ENCODE results near the gene MAPKAPK2.

Gene MAPKAPK2

DNA sequence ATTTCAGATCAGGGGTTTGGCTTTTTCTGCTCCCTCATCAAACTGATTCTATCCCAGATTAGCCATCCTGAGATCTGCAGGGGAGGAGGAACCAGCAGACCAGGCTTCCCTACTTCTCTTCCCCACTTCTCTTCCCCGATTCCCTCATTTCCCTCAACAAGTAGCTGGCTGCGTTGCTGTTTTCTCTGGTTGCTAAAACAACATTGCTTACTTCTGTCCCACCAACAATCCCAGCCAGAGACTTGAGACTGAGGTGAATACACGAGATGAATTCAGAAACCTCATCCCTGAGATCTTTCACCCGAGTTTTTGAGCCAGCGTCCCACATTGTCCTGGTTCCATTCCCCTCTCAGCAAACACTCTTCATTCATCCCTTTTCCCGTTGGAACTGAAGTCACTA, 27.0 kb upstream of the MAPKAPK2 start:
- ChIA-PET CTCF (interaction anchor here (0.7 to 2.8 kb wide), 12 partner anchors 8 to 237 kb away, joined by 3 to 15 read pairs (median 3); partner anchors contain the start of genes DYRK3 and EIF2D), POLR2A (no interaction called here)
- TF ChIP-seq ZNF384 (IDR thresholded peaks at IDR 0.05) (no peak), FOXK2 (IDR thresholded peaks at IDR 0.05) (no peak), TARDBP (IDR thresholded peaks at IDR 0.05) (no peak), L3MBTL2 (conservative IDR thresholded peaks at IDR 0.05) (no peak), BHLHE40 (IDR thresholded peaks at IDR 0.05; ENCODE audit: borderline replicate concordance) (no peak), SP1 (IDR thresholded peaks at IDR 0.05) (no peak), CTBP1 (IDR thresholded peaks at IDR 0.05; ENCODE audit: borderline replicate concordance) (no peak)
- DNase-seq (ENCODE audit: extremely low spot score), result no peak

DNA sequence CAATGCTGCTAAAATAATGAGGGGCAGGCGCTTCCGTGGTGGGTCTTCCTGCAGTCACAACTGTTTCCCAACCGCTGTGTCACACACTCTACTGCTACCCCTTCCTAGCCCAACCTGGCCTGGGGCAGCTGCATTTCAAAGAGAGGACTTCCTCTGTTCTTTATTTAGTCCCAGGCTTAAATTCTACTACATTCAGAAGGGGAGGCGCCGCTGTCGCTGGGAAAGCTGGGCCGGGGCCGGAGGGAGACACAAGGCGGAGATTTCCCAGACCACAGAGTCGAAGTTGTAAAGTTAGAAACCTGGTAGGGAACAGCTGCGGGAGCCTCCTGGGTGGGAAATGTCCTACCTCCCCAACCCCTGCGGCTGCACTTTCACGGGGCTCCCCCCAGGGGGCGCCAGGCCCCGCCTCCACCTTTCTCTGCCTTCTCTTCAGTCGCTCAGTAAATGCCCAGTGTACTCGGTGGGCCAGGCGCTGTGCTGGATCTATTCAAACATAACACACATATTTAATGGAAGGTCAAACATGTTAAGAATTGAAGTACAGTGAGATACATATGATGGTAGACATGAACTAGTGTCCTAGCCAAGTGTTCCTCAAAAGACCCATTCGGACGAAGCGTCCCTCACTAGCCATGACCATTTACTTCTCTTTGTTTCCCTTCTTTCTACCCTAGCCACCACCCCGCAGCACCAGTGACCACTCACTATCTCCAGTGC, 26.3 kb upstream of the MAPKAPK2 start:
- ChIA-PET POLR2A (interaction anchor here (3.5 kb wide), 1 partner anchor 23 kb away, joined by 15 read pairs; the partner anchor contains the start of gene DYRK3), CTCF (interaction anchor here (0.7 to 2.8 kb wide), 13 partner anchors 9 to 236 kb away, joined by 3 to 15 read pairs (median 3); partner anchors contain the start of gene DYRK3)
- TF ChIP-seq FOXK2 (IDR thresholded peaks at IDR 0.05), result no peak
- no peak for TF ChIP-seq ARNT (IDR thresholded peaks at IDR 0.05)
- no peak for TF ChIP-seq ELF4 (IDR thresholded peaks at IDR 0.05)
- no peak for TF ChIP-seq BHLHE40 (IDR thresholded peaks at IDR 0.05; ENCODE audit: borderline replicate concordance)
- TF ChIP-seq NFRKB (IDR thresholded peaks at IDR 0.05), result no peak
- no peak for TF ChIP-seq SUZ12 (IDR thresholded peaks at IDR 0.05)
- no peak for TF ChIP-seq L3MBTL2 (conservative IDR thresholded peaks at IDR 0.05)
- TF ChIP-seq SP1 (IDR thresholded peaks at IDR 0.05), result no peak
- no peak for TF ChIP-seq LEF1 (IDR thresholded peaks at IDR 0.05; ENCODE audit: borderline replicate concordance)
- no peak for TF ChIP-seq ZNF384 (IDR thresholded peaks at IDR 0.05)
- no peak for TF ChIP-seq FOXM1 (IDR thresholded peaks at IDR 0.05; ENCODE audit: borderline replicate concordance)
- no peak for TF ChIP-seq TARDBP (IDR thresholded peaks at IDR 0.05)
- TF ChIP-seq CTBP1 (IDR thresholded peaks at IDR 0.05; ENCODE audit: borderline replicate concordance), result no peak
- no peak for TF ChIP-seq FOXA1 (IDR thresholded peaks at IDR 0.05)
- TF ChIP-seq, protein P1, sequence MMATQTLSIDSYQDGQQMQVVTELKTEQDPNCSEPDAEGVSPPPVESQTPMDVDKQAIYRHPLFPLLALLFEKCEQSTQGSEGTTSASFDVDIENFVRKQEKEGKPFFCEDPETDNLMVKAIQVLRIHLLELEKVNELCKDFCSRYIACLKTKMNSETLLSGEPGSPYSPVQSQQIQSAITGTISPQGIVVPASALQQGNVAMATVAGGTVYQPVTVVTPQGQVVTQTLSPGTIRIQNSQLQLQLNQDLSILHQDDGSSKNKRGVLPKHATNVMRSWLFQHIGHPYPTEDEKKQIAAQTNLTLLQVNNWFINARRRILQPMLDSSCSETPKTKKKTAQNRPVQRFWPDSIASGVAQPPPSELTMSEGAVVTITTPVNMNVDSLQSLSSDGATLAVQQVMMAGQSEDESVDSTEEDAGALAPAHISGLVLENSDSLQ (IDR thresholded peaks at IDR 0.05), result no peak
- TF ChIP-seq HDGF (IDR thresholded peaks at IDR 0.05; ENCODE audit: borderline replicate concordance), result no peak
- DNase-seq (ENCODE audit: extremely low spot score), result peak; percentile 92

DNA sequence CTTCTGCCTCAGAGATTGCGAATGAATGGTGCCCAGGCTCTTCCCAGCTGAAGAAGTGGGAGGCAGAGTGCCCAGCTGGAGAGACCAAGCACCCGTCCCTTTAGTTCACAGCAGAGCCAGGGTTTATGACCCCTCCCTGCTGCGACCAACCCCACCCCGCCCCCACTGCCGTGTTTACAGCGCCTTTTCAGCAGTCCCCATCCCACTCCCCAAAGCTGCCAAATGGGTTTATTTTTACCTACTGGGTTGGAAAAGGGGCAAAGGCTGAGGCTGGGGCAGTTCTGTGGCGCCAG, 25.8 kb upstream of the MAPKAPK2 start:
- no peak for DNase-seq (ENCODE audit: extremely low spot score)
- CTCF ChIA-PET, result interaction anchor here (0.7 to 2.8 kb wide), 7 partner anchors 23 to 761 kb away, joined by 3 to 15 read pairs (median 3); partner anchors contain the start of gene DYRK3
- POLR2A ChIA-PET, result interaction anchor here (3.5 kb wide), 1 partner anchor 24 kb away, joined by 15 read pairs; the partner anchor contains the start of gene DYRK3
- no peak for TF ChIP-seq ELF4 (IDR thresholded peaks at IDR 0.05)
- TF ChIP-seq, protein P1 (IDR thresholded peaks at IDR 0.05), result no peak
- TF ChIP-seq FOXA1 (IDR thresholded peaks at IDR 0.05), result no peak
- TF ChIP-seq ZNF384 (IDR thresholded peaks at IDR 0.05), result no peak
- no peak for TF ChIP-seq LEF1 (IDR thresholded peaks at IDR 0.05; ENCODE audit: borderline replicate concordance)
- no peak for TF ChIP-seq BHLHE40 (IDR thresholded peaks at IDR 0.05; ENCODE audit: borderline replicate concordance)
- no peak for TF ChIP-seq HDGF (IDR thresholded peaks at IDR 0.05; ENCODE audit: borderline replicate concordance)
- no peak for TF ChIP-seq SUZ12 (IDR thresholded peaks at IDR 0.05)
- no peak for TF ChIP-seq ARNT (IDR thresholded peaks at IDR 0.05)
- no peak for TF ChIP-seq CTBP1 (IDR thresholded peaks at IDR 0.05; ENCODE audit: borderline replicate concordance)
- no peak for TF ChIP-seq SP1 (IDR thresholded peaks at IDR 0.05)
- TF ChIP-seq TARDBP (IDR thresholded peaks at IDR 0.05), result no peak
- no peak for TF ChIP-seq NFRKB (IDR thresholded peaks at IDR 0.05)
- no peak for TF ChIP-seq FOXM1 (IDR thresholded peaks at IDR 0.05; ENCODE audit: borderline replicate concordance)
- no peak for TF ChIP-seq FOXK2 (IDR thresholded peaks at IDR 0.05)
- TF ChIP-seq L3MBTL2 (conservative IDR thresholded peaks at IDR 0.05), result no peak

DNA sequence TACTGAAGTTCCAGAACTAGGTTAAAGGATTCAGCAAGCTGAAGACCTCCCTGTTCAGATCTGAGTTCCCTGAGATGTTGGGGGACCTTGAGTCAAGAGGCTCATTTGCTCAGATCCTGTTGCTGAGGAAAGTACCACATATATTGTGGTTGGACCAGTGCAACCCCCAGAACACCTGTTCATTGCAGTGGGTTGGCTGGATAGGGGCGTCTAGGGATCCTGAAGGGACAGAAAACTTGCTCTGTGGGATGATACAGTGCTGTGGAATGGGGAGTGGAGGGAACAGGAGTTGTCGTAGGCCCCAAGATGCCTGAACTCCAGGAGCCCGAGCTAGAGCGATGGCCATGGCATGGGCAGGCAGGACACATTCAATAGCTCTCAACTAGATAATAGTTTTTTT, 24.6 kb upstream of the MAPKAPK2 start:
- ChIA-PET CTCF (interaction anchor here (1.8 kb wide), 1 partner anchor 30 kb away, joined by 7 read pairs; no protein-coding TSS in a partner anchor), POLR2A (interaction anchor here (0.7 to 3.5 kb wide), 2 partner anchors 11 to 25 kb away, joined by 4 to 15 read pairs; partner anchors contain the start of gene DYRK3)
- TF ChIP-seq L3MBTL2 (conservative IDR thresholded peaks at IDR 0.05) (no peak), HDGF (IDR thresholded peaks at IDR 0.05; ENCODE audit: borderline replicate concordance) (no peak), ARNT (IDR thresholded peaks at IDR 0.05) (no peak)
- DNase-seq (ENCODE audit: extremely low spot score), result no peak

DNA sequence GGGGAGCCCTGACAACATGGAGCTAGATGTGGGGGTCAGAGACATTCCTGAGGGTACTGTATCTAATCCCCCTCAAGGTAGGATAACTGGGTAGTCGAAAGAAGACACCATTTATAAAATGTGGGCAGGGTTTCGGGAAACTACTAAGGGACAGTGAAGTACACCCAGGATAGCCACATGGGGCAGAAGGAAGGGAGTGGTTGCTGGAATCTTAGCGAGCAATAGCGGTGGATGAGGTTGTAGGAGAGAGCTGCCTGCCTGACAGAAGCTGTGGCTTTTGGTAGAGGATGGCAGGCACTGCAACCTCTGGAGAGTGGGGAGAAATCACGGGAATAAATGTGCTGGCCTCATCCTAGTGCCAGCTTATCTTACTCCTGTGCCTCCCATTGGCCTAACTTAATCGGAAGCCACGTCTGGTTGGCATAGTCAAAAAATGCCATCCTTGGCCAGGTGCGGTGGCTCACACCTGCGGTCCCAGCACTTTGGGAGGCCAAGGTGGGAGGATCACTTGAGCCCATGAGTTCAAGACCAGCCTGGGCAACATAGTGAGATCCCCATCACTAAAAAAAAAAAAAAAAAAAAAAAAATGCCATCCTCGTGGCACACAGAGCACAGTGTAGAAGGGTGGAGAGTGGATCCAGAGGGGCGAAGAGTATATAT, 23.4 kb upstream of the MAPKAPK2 start:
- no peak for TF ChIP-seq FOXM1 (IDR thresholded peaks at IDR 0.05; ENCODE audit: borderline replicate concordance)
- DNase-seq (ENCODE audit: extremely low spot score), result no peak
- ChIA-PET POLR2A (interaction anchor here (3.5 kb wide), 1 partner anchor 26 kb away, joined by 15 read pairs; the partner anchor contains the start of gene DYRK3), CTCF (interaction anchor here (0.6 to 1.1 kb wide), 2 partner anchors 30 to 57 kb away, joined by 3 to 4 read pairs; no protein-coding TSS in a partner anchor)

DNA sequence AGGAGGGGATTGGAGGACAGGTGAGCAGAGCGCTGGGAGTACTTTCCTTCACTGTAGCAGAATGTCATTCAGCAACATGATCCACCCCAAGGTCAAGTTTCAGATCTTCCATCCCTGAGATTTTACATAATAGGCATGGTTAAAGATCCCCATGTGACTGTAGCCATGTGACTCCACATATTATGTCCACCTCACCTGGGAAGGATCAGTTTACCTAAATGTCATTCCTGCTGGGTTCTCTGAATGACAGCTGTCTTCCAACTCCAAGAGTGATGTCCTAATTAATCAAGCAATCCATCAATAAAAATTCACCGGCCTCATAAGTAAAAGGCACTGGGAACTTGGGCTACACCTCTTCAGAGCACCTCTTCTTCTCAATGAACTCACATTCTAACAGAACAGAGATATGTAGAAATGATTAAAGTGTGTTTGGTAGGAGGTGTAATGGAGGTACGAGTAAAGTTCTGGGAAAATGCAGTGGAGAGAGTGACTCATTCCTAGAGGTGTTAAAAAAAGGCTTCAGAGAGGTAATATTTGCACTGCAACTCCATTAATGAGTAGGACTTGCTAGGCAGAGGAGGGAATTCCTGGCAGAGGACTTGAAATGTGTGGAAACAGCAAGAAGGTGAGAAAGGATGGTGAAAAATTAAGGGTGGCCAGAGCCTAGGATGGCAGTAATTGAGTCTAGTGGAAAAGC, 22.2 kb upstream of the MAPKAPK2 start:
- CTCF ChIA-PET, result interaction anchor here (0.7 to 4.0 kb wide), 8 partner anchors 9 to 51 kb away, joined by 3 to 50 read pairs (median 8); partner anchors contain the start of genes DYRK3 and EIF2D
- DNase-seq (ENCODE audit: extremely low spot score), result no peak
- POLR2A ChIA-PET, result interaction anchor here (4.4 kb wide), 1 partner anchor 28 kb away, joined by 31 read pairs; the partner anchor contains the start of gene DYRK3
- TF ChIP-seq NFRKB (IDR thresholded peaks at IDR 0.05) (no peak), LEF1 (IDR thresholded peaks at IDR 0.05; ENCODE audit: borderline replicate concordance) (no peak), BHLHE40 (IDR thresholded peaks at IDR 0.05; ENCODE audit: borderline replicate concordance) (no peak), ARNT (IDR thresholded peaks at IDR 0.05) (no peak), FOXA1 (IDR thresholded peaks at IDR 0.05) (no peak), ZNF384 (IDR thresholded peaks at IDR 0.05) (no peak), CTBP1 (IDR thresholded peaks at IDR 0.05; ENCODE audit: borderline replicate concordance) (no peak), SUZ12 (IDR thresholded peaks at IDR 0.05) (no peak), ELF4 (IDR thresholded peaks at IDR 0.05) (no peak), HDGF (IDR thresholded peaks at IDR 0.05; ENCODE audit: borderline replicate concordance) (no peak)
- TF ChIP-seq, protein P1 (IDR thresholded peaks at IDR 0.05), result no peak
